ENCODE measurements around the gene MEX3D.

DNA sequence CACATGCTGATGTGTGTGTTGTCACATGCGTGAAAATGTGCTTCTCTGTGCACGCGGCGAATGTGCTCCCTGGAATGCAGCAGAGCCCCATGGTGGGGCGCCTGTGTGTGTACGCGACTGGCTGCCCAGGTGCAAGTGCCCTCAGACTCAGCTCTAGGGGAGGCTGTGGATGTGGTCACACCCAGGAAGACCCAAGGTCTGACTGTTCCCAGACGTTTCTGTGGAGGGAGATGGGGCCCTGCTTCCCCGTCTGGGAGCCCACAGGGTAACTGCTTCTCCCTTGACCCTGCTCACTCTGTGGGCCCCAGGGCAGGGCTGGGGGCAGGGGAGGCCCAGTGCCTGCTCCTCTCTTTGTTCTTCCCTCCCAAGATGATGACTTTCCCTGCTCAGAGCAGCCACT, 45.0 kb upstream of the MEX3D start:
- TF ChIP-seq POLR2A (IDR thresholded peaks at IDR 0.05; ENCODE audit: low read length) (no peak), GATA1 (IDR thresholded peaks at IDR 0.05; ENCODE audit: low read depth, low read length) (no peak)

All from erythroblast (primary cell).